Measurements from ENCODE around the gene TOM1L1.

The TOM1L1 gene

GRCh38 chr17:54937426-54937825 lies 36.8 kb downstream of the TOM1L1 start:
- no peak for DNase-seq (ENCODE audit: insufficient read length, low spot score)
- no peak for FAIRE-seq
- TF ChIP-seq POLR2A (IDR thresholded peaks at IDR 0.05; ENCODE audit: low read depth, low read length) (no peak), POU2F2 (IDR thresholded peaks at IDR 0.05; ENCODE audit: low read depth, low read length) (no peak), SPI1 (IDR thresholded peaks at IDR 0.05; ENCODE audit: low read depth, low read length) (no peak), POLR2AphosphoS5 (IDR thresholded peaks at IDR 0.05; ENCODE audit: low read depth, low read length) (no peak), PAX5 (IDR thresholded peaks at IDR 0.05; ENCODE audit: insufficient read depth, low read length, severe bottlenecking) (no peak), TAF1 (IDR thresholded peaks at IDR 0.05; ENCODE audit: low read depth, low read length) (no peak)

- no peak for FAIRE-seq
These were observed 40.6 kb downstream of the TOM1L1 start for GRCh38 chr17:54941285-54941684.

GRCh38 chr17:54944796-54945195 lies 44.1 kb downstream of the TOM1L1 start:
- FAIRE-seq (no peak), DNase-seq (ENCODE audit: insufficient read length, low spot score) (no peak)
- no peak for TF ChIP-seq TAF1 (IDR thresholded peaks at IDR 0.05; ENCODE audit: low read depth, low read length)
- TF ChIP-seq SPI1 (IDR thresholded peaks at IDR 0.05; ENCODE audit: low read depth, low read length): no peak
- TF ChIP-seq POLR2AphosphoS5 (IDR thresholded peaks at IDR 0.05; ENCODE audit: low read depth, low read length): no peak
- no peak for TF ChIP-seq POU2F2 (IDR thresholded peaks at IDR 0.05; ENCODE audit: low read depth, low read length)
- TF ChIP-seq POLR2A (IDR thresholded peaks at IDR 0.05; ENCODE audit: low read depth, low read length): no peak
- TF ChIP-seq PAX5 (IDR thresholded peaks at IDR 0.05; ENCODE audit: insufficient read depth, low read length, severe bottlenecking): no peak

More at GRCh38 chr17:54941285-54941684, 40.6 kb downstream of the TOM1L1 start:
- no peak for TF ChIP-seq POU2F2 (IDR thresholded peaks at IDR 0.05; ENCODE audit: low read depth, low read length)
- TF ChIP-seq TAF1 (IDR thresholded peaks at IDR 0.05; ENCODE audit: low read depth, low read length): no peak
- no peak for TF ChIP-seq SPI1 (IDR thresholded peaks at IDR 0.05; ENCODE audit: low read depth, low read length)
- TF ChIP-seq PAX5 (IDR thresholded peaks at IDR 0.05; ENCODE audit: insufficient read depth, low read length, severe bottlenecking): no peak
- no peak for TF ChIP-seq POLR2AphosphoS5 (IDR thresholded peaks at IDR 0.05; ENCODE audit: low read depth, low read length)
- no peak for DNase-seq (ENCODE audit: insufficient read length, low spot score)

- DNase-seq (ENCODE audit: insufficient read length, low spot score): no peak
- no peak for FAIRE-seq
- TF ChIP-seq TAF1 (IDR thresholded peaks at IDR 0.05; ENCODE audit: low read depth, low read length): no peak
- no peak for TF ChIP-seq POLR2AphosphoS5 (IDR thresholded peaks at IDR 0.05; ENCODE audit: low read depth, low read length)
- TF ChIP-seq SPI1 (IDR thresholded peaks at IDR 0.05; ENCODE audit: low read depth, low read length): no peak
- TF ChIP-seq POU2F2 (IDR thresholded peaks at IDR 0.05; ENCODE audit: low read depth, low read length): no peak
- TF ChIP-seq PAX5 (IDR thresholded peaks at IDR 0.05; ENCODE audit: insufficient read depth, low read length, severe bottlenecking): no peak
- TF ChIP-seq POLR2A (IDR thresholded peaks at IDR 0.05; ENCODE audit: low read depth, low read length): no peak
These were observed 44.6 kb downstream of the TOM1L1 start for GRCh38 chr17:54945231-54945630.

GRCh38 chr17:54945671-54946070 lies 45.0 kb downstream of the TOM1L1 start:
- TF ChIP-seq PAX5 (IDR thresholded peaks at IDR 0.05; ENCODE audit: insufficient read depth, low read length, severe bottlenecking) (no peak), POLR2AphosphoS5 (IDR thresholded peaks at IDR 0.05; ENCODE audit: low read depth, low read length) (no peak), POLR2A (IDR thresholded peaks at IDR 0.05; ENCODE audit: low read depth, low read length) (no peak), TAF1 (IDR thresholded peaks at IDR 0.05; ENCODE audit: low read depth, low read length) (no peak), POU2F2 (IDR thresholded peaks at IDR 0.05; ENCODE audit: low read depth, low read length) (no peak), SPI1 (IDR thresholded peaks at IDR 0.05; ENCODE audit: low read depth, low read length) (no peak)
- DNase-seq (ENCODE audit: insufficient read length, low spot score) (no peak), FAIRE-seq (no peak)

- no peak for FAIRE-seq
- DNase-seq (ENCODE audit: insufficient read length, low spot score): no peak
- TF ChIP-seq SPI1 (IDR thresholded peaks at IDR 0.05; ENCODE audit: low read depth, low read length) (peak; percentile 66), POU2F2 (IDR thresholded peaks at IDR 0.05; ENCODE audit: low read depth, low read length) (no peak), PAX5 (IDR thresholded peaks at IDR 0.05; ENCODE audit: insufficient read depth, low read length, severe bottlenecking) (no peak), TAF1 (IDR thresholded peaks at IDR 0.05; ENCODE audit: low read depth, low read length) (no peak), POLR2A (IDR thresholded peaks at IDR 0.05; ENCODE audit: low read depth, low read length) (no peak), POLR2AphosphoS5 (IDR thresholded peaks at IDR 0.05; ENCODE audit: low read depth, low read length) (no peak)
These were observed 46.7 kb downstream of the TOM1L1 start for GRCh38 chr17:54947396-54947795.

GRCh38 chr17:54948380-54948779 lies 47.7 kb downstream of the TOM1L1 start:
- DNase-seq (ENCODE audit: insufficient read length, low spot score) (no peak), FAIRE-seq (no peak)
- no peak for TF ChIP-seq POLR2AphosphoS5 (IDR thresholded peaks at IDR 0.05; ENCODE audit: low read depth, low read length)
- no peak for TF ChIP-seq TAF1 (IDR thresholded peaks at IDR 0.05; ENCODE audit: low read depth, low read length)
- no peak for TF ChIP-seq SPI1 (IDR thresholded peaks at IDR 0.05; ENCODE audit: low read depth, low read length)
- no peak for TF ChIP-seq POU2F2 (IDR thresholded peaks at IDR 0.05; ENCODE audit: low read depth, low read length)
- no peak for TF ChIP-seq POLR2A (IDR thresholded peaks at IDR 0.05; ENCODE audit: low read depth, low read length)
- no peak for TF ChIP-seq PAX5 (IDR thresholded peaks at IDR 0.05; ENCODE audit: insufficient read depth, low read length, severe bottlenecking)

- DNase-seq (ENCODE audit: insufficient read length, low spot score) (no peak), FAIRE-seq (no peak)
- TF ChIP-seq POU2F2 (IDR thresholded peaks at IDR 0.05; ENCODE audit: low read depth, low read length) (no peak), TAF1 (IDR thresholded peaks at IDR 0.05; ENCODE audit: low read depth, low read length) (no peak)
These were observed 49.5 kb downstream of the TOM1L1 start for GRCh38 chr17:54950116-54950515.

GRCh38 chr17:54951286-54951685 lies 50.6 kb downstream of the TOM1L1 start:
- FAIRE-seq: no peak
- DNase-seq (ENCODE audit: insufficient read length, low spot score): no peak
- TF ChIP-seq POU2F2 (IDR thresholded peaks at IDR 0.05; ENCODE audit: low read depth, low read length): no peak
- TF ChIP-seq POLR2AphosphoS5 (IDR thresholded peaks at IDR 0.05; ENCODE audit: low read depth, low read length): no peak
- no peak for TF ChIP-seq SPI1 (IDR thresholded peaks at IDR 0.05; ENCODE audit: low read depth, low read length)
- TF ChIP-seq TAF1 (IDR thresholded peaks at IDR 0.05; ENCODE audit: low read depth, low read length): no peak
- TF ChIP-seq PAX5 (IDR thresholded peaks at IDR 0.05; ENCODE audit: insufficient read depth, low read length, severe bottlenecking): no peak
- TF ChIP-seq POLR2A (IDR thresholded peaks at IDR 0.05; ENCODE audit: low read depth, low read length): no peak

- TF ChIP-seq TAF1 (IDR thresholded peaks at IDR 0.05; ENCODE audit: low read depth, low read length) (no peak), SPI1 (IDR thresholded peaks at IDR 0.05; ENCODE audit: low read depth, low read length) (no peak), POLR2AphosphoS5 (IDR thresholded peaks at IDR 0.05; ENCODE audit: low read depth, low read length) (no peak), POLR2A (IDR thresholded peaks at IDR 0.05; ENCODE audit: low read depth, low read length) (no peak)
- FAIRE-seq (no peak), DNase-seq (ENCODE audit: insufficient read length, low spot score) (no peak)
These were observed 56.1 kb downstream of the TOM1L1 start for GRCh38 chr17:54956791-54957190.

Measured in GM12891 (cell line).